Epithelial cell of esophagus (primary cell): ENCODE results near the gene ENOPH1.
"Not testable (repeated sequence)": the region's sequence is repeated elsewhere in the genome, so short reads cannot be mapped to it uniquely, and the experiment has no call there.

Experiments
- DNase-seq: peaks from one replicate; pipeline ENCODE4 v3.0.0; 2010; ENCODE audit warnings: low read depth
- H3K4me3 ChIP-seq: 2 replicates; pipeline ENCODE4 v1.5.1; 2011; ENCODE audit warnings: mild to moderate bottlenecking, low read length, control low read depth
- TF ChIP-seq, protein P1 (sequence below): IDR thresholded peaks from 2 replicates; pipeline ENCODE4 v1.5.1; 2011; ENCODE audit warnings: low read depth, mild to moderate bottlenecking, low read length, control low read depth, inconsistent platforms; ENCODE audit not compliant: insufficient read depth; ENCODE audit errors: missing control alignments

ENOPH1 gene

DNA sequence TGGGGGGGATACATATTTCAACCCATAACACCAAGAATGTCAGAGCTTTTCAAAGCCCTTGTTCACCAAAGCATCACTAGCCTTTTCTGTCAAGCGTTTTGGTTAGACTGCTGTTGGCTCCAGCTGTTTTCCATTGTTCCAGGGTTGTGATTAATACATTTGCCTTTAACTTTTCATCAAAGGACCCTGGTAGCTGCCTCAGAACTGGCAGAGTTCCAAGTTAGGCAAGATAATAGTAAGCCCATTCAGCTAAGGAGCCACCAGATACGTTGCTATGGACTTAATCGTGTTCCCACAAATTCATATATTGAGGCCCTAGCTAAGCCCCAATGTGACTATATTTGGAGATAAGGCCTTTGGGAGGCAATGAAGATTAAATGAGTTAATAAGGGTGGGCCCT lies 37.1 kb downstream of the ENOPH1 start:
- DNase-seq, result peak; percentile 30

DNA sequence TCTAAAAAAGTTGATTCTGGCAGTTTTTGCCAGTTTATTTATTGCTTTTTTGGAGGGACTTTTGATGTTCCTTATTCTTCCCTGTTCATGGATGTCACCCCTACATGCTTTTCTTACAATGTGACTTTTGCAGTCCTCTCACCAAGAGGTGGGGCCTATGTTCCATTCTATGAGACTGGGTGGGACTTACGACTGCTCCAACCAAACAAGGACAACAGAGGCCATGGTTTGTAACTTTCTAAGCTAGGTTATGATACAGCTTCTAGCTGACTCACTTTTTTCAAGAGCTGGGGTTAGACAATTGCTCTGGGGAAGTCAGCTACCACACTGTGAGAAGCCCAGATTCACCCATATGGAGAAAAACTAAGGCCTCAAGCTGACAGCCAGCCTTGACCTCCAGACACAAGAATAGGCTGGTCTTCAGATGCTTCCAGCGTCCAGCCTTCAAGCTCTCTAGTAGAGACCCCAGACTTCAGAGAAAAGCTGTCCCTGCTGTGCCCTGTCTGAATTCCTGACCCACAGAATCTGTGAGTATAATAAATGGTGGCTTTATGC lies 39.5 kb downstream of the ENOPH1 start:
- peak; percentile 34 for DNase-seq
- no peak overlapping the region for H3K4me3 ChIP-seq
- TF ChIP-seq, protein P1, sequence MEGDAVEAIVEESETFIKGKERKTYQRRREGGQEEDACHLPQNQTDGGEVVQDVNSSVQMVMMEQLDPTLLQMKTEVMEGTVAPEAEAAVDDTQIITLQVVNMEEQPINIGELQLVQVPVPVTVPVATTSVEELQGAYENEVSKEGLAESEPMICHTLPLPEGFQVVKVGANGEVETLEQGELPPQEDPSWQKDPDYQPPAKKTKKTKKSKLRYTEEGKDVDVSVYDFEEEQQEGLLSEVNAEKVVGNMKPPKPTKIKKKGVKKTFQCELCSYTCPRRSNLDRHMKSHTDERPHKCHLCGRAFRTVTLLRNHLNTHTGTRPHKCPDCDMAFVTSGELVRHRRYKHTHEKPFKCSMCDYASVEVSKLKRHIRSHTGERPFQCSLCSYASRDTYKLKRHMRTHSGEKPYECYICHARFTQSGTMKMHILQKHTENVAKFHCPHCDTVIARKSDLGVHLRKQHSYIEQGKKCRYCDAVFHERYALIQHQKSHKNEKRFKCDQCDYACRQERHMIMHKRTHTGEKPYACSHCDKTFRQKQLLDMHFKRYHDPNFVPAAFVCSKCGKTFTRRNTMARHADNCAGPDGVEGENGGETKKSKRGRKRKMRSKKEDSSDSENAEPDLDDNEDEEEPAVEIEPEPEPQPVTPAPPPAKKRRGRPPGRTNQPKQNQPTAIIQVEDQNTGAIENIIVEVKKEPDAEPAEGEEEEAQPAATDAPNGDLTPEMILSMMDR, result no peak

More for the DNA sequence above, 37.1 kb downstream of the ENOPH1 start:
- TF ChIP-seq, protein P1, result no peak
- no peak overlapping the region for H3K4me3 ChIP-seq

DNA sequence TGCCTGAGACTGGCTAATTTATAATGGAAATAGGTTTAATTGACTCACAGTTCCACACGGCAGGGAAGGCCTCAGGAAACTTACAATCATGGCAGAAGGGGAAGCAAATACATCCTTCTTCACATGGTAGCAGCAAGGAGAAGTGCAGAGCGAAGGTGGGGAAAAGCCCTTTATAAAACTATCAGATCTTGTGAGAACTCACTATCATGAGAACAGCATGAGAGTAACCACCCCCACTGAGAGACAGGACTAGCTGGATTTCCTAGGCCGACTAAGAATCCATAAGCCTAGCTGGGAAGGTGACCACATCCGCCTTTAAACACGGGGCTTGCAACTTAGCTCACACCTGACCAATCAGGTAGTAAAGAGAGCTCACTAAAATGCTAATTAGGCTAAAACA lies 42.7 kb downstream of the ENOPH1 start:
- not testable (repeated sequence) for H3K4me3 ChIP-seq
- peak; percentile 53 for DNase-seq

DNA sequence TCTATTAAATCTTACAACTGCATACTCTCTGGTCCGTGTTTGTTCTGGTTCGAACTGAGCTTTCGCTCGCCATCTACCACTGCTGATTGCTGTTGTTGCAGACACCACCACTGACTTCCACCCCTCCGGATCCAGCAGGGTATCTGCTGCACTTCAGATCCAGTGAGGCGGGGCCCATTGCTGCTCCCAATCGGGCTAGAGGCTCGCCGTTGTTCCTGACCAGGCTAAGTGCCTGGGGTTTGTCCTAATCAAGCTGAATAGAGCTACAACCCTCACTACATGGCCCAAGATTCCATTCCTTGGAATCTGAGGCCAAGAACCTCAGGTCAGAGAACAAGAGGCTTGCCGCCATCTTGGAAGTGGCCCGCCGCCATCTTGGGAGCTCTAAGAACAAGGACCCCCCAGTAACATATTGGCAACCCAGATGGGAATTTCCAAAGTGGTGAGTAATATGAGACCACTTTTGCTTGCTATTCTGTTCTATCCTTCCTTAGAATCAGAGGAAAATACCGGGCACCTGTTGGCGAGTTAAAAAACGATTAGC lies 43.3 kb downstream of the ENOPH1 start:
- H3K4me3 ChIP-seq, result no peak overlapping the region
- TF ChIP-seq, protein P1, result no peak
- DNase-seq, result no peak

DNA sequence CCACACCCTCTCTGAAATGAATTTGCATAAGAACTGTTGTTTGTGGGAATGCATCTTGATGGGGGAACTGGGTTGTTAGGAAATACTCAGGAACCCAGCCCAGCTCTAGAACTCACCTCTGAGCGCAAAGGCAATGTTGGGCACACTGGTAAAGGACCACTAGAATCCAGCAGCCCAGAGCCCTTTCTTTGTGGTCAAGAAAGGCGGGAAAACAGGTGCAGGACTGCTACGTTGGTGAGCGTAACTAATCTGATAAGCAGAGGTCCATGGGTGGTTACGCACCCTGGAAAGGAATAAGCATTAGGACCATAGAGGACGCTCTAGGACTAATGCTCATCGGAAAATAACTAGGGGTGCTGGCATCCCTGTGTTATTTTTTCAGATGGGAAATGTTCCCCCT lies 45.5 kb downstream of the ENOPH1 start:
- not testable (repeated sequence) for DNase-seq, H3K4me3 ChIP-seq

DNA sequence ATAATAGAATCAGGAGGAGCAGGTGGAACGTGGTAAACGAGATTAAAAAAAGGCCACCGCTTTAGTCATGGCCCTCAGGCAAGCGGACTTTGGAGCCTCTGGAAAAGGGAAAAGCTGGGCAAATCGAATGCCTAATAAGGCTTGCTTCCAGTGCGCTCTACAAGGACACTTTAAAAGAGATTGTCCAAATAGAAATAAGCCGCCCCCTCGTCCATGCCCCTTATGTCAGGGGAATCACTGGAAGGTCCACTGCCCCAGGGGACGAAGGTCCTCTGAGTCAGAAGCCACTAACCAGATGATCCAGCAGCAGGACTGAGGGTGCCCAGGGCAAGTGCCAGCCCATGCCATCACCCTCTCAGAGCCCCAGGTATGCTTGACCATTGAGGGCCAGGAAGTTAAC lies 47.1 kb downstream of the ENOPH1 start:
- H3K4me3 ChIP-seq, result not testable (repeated sequence)

DNA sequence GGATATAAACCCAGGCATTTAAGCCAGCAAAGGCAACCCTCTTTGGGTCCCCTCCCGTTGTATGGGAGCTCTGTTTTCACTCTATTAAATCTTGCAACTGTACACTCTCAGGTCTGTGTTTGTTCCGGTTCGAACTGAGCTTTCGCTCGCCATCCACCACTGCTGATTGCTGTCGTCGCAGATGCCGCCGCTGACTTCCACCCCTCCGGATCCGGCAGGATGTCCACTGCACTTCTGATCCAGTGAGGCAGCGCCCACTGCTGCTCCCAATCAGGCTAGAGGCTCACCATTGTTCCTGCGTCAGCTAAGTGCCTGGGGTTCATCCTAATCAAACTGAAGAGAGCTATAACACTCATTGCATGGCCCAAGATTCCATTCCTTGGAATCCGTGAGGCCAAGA lies 49.2 kb downstream of the ENOPH1 start:
- H3K4me3 ChIP-seq, result no peak overlapping the region
- no peak for DNase-seq
- TF ChIP-seq, protein P1, result no peak

More for the DNA sequence above, 47.1 kb downstream of the ENOPH1 start:
- DNase-seq, result peak; percentile 17

DNA sequence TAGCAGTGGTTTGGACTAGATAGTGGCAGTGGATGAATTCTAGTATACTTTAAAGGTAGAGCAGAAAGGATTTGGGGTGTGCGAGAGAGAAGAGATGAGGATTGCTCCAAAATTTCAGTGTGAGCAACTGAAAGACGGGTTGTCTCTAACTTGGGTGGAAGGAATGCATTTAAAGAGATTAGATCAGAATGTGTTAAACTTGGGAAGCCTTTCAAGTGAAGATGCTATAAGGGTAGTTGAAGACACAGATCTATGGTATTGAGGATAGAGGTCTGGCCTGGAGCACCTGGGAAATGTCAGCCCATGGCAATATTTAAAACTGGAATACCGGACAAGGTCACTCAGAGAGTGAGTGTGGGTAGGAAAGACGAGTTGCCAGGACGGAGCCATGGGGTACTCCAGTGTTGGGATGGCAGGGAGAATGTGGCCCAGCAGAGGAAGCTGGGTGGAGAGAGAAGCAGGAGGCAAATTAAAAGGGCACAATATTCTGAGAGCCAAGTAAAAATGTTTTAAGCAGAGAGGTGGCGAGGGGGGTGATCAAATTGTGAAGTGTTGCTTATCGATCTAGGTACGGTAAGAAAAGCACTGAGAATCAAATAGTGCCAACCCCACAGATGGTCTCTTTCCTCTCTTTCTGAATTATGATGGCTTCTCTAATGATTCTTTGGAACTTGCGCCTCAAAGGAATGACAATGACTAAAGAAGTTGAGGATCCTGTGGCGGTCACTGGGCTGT lies 50.5 kb downstream of the ENOPH1 start:
- no peak for DNase-seq
- no peak overlapping the region for H3K4me3 ChIP-seq
- TF ChIP-seq, protein P1, result no peak
